WTC11 (cell line): ENCODE data around the gene ZBTB16. TPM values are rescaled to one million over a fixed set of nuclear protein-coding genes. Genes with fewer than 3 reads are reported as not detected.

Experiments used
- ATAC-seq: fragments of 200-7000 bp; cut with Tn5 transposase; 2 replicates; pipeline ENCODE4 v1.10.0; 2021; ENCODE audit warnings: mild to moderate bottlenecking, moderate library complexity
- CTCF ChIA-PET: fragments of 300-600 bp; sonication (Branson Sonifier 250); formaldehyde crosslinking; loops from one replicate; lab custom pipeline; 2021; ENCODE audit warnings: antibody characterized with exemption; lab: Charles Lee
- POLR2A ChIA-PET: fragments of 350-600 bp; sonication (Branson Sonifier 250); formaldehyde crosslinking; loops from one replicate; lab custom pipeline; 2021; ENCODE audit warnings: antibody characterized with exemption; lab: Charles Lee
- DNase-seq: peaks from one replicate; pipeline ENCODE4 v3.0.0; 2021; ENCODE audit warnings: low spot score
- H3K27ac Mint-ChIP-seq: 2 replicates; pipeline ENCODE4 v1.8.0; 2021; ENCODE audit warnings: mixed read lengths
- H3K27me3 Mint-ChIP-seq: 2 replicates; pipeline ENCODE4 v1.8.0; 2021; ENCODE audit warnings: low read depth, mild to moderate bottlenecking, moderate library complexity, mixed read lengths
- H3K36me3 Mint-ChIP-seq: 2 replicates; pipeline ENCODE4 v1.8.0; 2021; ENCODE audit warnings: mixed read lengths
- H3K4me1 Mint-ChIP-seq: 2 replicates; pipeline ENCODE4 v1.8.0; 2022; ENCODE audit warnings: mixed read lengths
- H3K4me3 Mint-ChIP-seq: 2 replicates; pipeline ENCODE4 v1.8.0; 2021; ENCODE audit warnings: mild to moderate bottlenecking, moderate library complexity, mixed read lengths
- H3K9me3 Mint-ChIP-seq: 2 replicates; pipeline ENCODE4 v1.8.0; 2021; ENCODE audit warnings: mixed read lengths
- EMX1 ChIP-seq: fragments of 250-450 bp; sonication (Bioruptor Pico); IDR thresholded peaks from 2 replicates; pipeline ENCODE4 v1.8.0; 2021; ENCODE audit warnings: mild to moderate bottlenecking
- GABPB1 ChIP-seq: sonication (generic); formaldehyde crosslinking; IDR thresholded peaks from 2 replicates; pipeline ENCODE4 v1.8.1; 2023; ENCODE audit warnings: mild to moderate bottlenecking, missing genetic modification reagents
- JAZF1 ChIP-seq: fragments of 250-450 bp; sonication (Bioruptor Pico); IDR thresholded peaks from 2 replicates; pipeline ENCODE4 v1.9.0; 2021; ENCODE audit warnings: moderate library complexity, mild to moderate bottlenecking, inconsistent platforms
- NFYB ChIP-seq: sonication (generic); formaldehyde crosslinking; conservative IDR thresholded peaks from 2 replicates; pipeline ENCODE4 v1.8.0; 2022; ENCODE audit warnings: low read depth, missing genetic modification reagents
- NR3C1 ChIP-seq: sonication (generic); formaldehyde crosslinking; conservative IDR thresholded peaks from 2 replicates; pipeline ENCODE4 v1.8.1; 2023; ENCODE audit warnings: low read depth, mild to moderate bottlenecking, missing genetic modification reagents
- RELA ChIP-seq: sonication (generic); formaldehyde crosslinking; IDR thresholded peaks from 2 replicates; pipeline ENCODE4 v1.8.1; 2022; ENCODE audit warnings: missing genetic modification reagents, mild to moderate bottlenecking, borderline replicate concordance
- ZNF317 ChIP-seq: sonication (generic); formaldehyde crosslinking; IDR thresholded peaks from 2 replicates; pipeline ENCODE4 v1.8.1; 2023; ENCODE audit warnings: low read depth, mild to moderate bottlenecking, moderate library complexity, missing genetic modification reagents, borderline replicate concordance
- ZNF423 ChIP-seq: fragments of 250-450 bp; sonication (Bioruptor Pico); IDR thresholded peaks from 2 replicates; pipeline ENCODE4 v2.1.2; 2022; ENCODE audit warnings: mild to moderate bottlenecking, moderate library complexity
- total RNA-seq: library from RNA; stranded (reverse); gene quantifications from 3 replicates; pipeline ENCODE4 v1.2.3, GENCODE V29; 2021
- TF ChIP-seq, protein P1 (sequence below): sonication (generic); formaldehyde crosslinking; conservative IDR thresholded peaks from 2 replicates; pipeline ENCODE4 v1.8.1; 2023; ENCODE audit warnings: mild to moderate bottlenecking, low read depth, missing genetic modification reagents, moderate library complexity
- TF ChIP-seq, protein P2 (sequence below): fragments of 250-450 bp; sonication (Bioruptor Pico); IDR thresholded peaks from 2 replicates; pipeline ENCODE4 v1.9.0; 2021; ENCODE audit warnings: mild to moderate bottlenecking
- TF ChIP-seq, protein P3 (sequence below): sonication (generic); formaldehyde crosslinking; IDR thresholded peaks from 2 replicates; pipeline ENCODE4 v1.8.0; 2023; ENCODE audit warnings: missing genetic modification reagents, mild to moderate bottlenecking, borderline replicate concordance
- TF ChIP-seq, protein P4 (sequence below): sonication (generic); formaldehyde crosslinking; IDR thresholded peaks from 2 replicates; pipeline ENCODE4 v1.8.1; 2023; ENCODE audit warnings: mild to moderate bottlenecking, missing genetic modification reagents, borderline replicate concordance

ZBTB16 gene
- total RNA-seq, 1 experiment from 2014 or later = 0.57 TPM

DNA sequence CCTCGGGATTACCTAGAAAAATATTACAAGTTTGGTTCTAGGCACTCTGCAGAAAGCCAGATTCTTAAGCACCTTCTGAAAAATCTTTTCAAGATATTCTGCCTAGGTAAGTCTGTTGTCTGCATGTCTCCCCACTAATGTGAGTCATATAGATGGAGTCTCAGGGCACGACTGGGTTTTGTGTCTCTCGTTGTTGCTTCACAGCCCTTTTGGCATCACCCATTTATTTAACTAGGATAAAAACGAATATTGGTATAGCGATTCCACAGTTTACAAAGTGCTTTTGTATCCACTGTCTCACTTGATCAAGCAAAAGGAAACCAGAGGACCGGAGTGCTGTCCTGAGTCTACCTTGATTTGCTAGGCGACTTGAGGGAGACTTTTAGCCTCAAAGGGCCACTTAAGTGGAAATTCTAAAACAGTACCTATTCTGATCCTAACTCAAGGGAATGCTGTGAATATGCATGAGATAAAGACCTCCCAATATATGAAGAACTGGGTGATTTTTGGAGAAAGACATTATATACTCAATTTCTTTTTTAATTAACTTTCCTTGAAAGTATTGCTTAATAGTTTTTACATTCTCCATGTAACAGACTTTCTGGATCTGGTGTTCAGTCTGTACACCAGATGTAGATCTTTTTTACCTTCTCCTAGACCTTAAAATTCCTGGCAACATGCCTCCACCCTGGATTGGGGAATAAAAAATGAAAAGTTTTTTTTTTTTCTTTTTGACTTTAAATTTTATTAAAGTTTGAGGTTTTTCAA, 237.3 kb downstream of the ZBTB16 start:
- ATAC-seq (no peak), DNase-seq (no peak)
- no peak overlapping the region for H3K27ac Mint-ChIP-seq
- H3K36me3 Mint-ChIP-seq = peaks cover 13% of the 10 kb centered on the region
- POLR2A ChIA-PET = no interaction called here
- H3K4me3 Mint-ChIP-seq = no peak overlapping the region
- CTCF ChIA-PET = interaction anchor here (0.9 kb wide), 1 partner anchor 44 kb away, joined by 3 read pairs; no protein-coding TSS in a partner anchor
- H3K4me1 Mint-ChIP-seq = no peaks in the 10 kb centered on the region
- TF ChIP-seq, protein P1, sequence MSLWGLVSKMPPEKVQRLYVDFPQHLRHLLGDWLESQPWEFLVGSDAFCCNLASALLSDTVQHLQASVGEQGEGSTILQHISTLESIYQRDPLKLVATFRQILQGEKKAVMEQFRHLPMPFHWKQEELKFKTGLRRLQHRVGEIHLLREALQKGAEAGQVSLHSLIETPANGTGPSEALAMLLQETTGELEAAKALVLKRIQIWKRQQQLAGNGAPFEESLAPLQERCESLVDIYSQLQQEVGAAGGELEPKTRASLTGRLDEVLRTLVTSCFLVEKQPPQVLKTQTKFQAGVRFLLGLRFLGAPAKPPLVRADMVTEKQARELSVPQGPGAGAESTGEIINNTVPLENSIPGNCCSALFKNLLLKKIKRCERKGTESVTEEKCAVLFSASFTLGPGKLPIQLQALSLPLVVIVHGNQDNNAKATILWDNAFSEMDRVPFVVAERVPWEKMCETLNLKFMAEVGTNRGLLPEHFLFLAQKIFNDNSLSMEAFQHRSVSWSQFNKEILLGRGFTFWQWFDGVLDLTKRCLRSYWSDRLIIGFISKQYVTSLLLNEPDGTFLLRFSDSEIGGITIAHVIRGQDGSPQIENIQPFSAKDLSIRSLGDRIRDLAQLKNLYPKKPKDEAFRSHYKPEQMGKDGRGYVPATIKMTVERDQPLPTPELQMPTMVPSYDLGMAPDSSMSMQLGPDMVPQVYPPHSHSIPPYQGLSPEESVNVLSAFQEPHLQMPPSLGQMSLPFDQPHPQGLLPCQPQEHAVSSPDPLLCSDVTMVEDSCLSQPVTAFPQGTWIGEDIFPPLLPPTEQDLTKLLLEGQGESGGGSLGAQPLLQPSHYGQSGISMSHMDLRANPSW (CRISPR knock-in tag) = no peak
- TF ChIP-seq ZNF423 = no peak
- no peak for TF ChIP-seq RELA (CRISPR knock-in tag)
- no peak for TF ChIP-seq NR3C1
- no peak for TF ChIP-seq EMX1 (CRISPR knock-in tag)
- TF ChIP-seq, protein P2, sequence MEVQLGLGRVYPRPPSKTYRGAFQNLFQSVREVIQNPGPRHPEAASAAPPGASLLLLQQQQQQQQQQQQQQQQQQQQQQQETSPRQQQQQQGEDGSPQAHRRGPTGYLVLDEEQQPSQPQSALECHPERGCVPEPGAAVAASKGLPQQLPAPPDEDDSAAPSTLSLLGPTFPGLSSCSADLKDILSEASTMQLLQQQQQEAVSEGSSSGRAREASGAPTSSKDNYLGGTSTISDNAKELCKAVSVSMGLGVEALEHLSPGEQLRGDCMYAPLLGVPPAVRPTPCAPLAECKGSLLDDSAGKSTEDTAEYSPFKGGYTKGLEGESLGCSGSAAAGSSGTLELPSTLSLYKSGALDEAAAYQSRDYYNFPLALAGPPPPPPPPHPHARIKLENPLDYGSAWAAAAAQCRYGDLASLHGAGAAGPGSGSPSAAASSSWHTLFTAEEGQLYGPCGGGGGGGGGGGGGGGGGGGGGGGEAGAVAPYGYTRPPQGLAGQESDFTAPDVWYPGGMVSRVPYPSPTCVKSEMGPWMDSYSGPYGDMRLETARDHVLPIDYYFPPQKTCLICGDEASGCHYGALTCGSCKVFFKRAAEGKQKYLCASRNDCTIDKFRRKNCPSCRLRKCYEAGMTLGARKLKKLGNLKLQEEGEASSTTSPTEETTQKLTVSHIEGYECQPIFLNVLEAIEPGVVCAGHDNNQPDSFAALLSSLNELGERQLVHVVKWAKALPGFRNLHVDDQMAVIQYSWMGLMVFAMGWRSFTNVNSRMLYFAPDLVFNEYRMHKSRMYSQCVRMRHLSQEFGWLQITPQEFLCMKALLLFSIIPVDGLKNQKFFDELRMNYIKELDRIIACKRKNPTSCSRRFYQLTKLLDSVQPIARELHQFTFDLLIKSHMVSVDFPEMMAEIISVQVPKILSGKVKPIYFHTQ (CRISPR knock-in tag) = no peak
- TF ChIP-seq JAZF1 (CRISPR knock-in tag) = no peak
- no peak for TF ChIP-seq NFYB (CRISPR knock-in tag)
- TF ChIP-seq, protein P3, sequence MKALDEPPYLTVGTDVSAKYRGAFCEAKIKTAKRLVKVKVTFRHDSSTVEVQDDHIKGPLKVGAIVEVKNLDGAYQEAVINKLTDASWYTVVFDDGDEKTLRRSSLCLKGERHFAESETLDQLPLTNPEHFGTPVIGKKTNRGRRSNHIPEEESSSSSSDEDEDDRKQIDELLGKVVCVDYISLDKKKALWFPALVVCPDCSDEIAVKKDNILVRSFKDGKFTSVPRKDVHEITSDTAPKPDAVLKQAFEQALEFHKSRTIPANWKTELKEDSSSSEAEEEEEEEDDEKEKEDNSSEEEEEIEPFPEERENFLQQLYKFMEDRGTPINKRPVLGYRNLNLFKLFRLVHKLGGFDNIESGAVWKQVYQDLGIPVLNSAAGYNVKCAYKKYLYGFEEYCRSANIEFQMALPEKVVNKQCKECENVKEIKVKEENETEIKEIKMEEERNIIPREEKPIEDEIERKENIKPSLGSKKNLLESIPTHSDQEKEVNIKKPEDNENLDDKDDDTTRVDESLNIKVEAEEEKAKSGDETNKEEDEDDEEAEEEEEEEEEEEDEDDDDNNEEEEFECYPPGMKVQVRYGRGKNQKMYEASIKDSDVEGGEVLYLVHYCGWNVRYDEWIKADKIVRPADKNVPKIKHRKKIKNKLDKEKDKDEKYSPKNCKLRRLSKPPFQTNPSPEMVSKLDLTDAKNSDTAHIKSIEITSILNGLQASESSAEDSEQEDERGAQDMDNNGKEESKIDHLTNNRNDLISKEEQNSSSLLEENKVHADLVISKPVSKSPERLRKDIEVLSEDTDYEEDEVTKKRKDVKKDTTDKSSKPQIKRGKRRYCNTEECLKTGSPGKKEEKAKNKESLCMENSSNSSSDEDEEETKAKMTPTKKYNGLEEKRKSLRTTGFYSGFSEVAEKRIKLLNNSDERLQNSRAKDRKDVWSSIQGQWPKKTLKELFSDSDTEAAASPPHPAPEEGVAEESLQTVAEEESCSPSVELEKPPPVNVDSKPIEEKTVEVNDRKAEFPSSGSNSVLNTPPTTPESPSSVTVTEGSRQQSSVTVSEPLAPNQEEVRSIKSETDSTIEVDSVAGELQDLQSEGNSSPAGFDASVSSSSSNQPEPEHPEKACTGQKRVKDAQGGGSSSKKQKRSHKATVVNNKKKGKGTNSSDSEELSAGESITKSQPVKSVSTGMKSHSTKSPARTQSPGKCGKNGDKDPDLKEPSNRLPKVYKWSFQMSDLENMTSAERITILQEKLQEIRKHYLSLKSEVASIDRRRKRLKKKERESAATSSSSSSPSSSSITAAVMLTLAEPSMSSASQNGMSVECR (CRISPR knock-in tag) = no peak
- no peak for TF ChIP-seq GABPB1 (CRISPR knock-in tag)
- TF ChIP-seq ZNF317 (CRISPR knock-in tag) = no peak
- TF ChIP-seq, protein P4, sequence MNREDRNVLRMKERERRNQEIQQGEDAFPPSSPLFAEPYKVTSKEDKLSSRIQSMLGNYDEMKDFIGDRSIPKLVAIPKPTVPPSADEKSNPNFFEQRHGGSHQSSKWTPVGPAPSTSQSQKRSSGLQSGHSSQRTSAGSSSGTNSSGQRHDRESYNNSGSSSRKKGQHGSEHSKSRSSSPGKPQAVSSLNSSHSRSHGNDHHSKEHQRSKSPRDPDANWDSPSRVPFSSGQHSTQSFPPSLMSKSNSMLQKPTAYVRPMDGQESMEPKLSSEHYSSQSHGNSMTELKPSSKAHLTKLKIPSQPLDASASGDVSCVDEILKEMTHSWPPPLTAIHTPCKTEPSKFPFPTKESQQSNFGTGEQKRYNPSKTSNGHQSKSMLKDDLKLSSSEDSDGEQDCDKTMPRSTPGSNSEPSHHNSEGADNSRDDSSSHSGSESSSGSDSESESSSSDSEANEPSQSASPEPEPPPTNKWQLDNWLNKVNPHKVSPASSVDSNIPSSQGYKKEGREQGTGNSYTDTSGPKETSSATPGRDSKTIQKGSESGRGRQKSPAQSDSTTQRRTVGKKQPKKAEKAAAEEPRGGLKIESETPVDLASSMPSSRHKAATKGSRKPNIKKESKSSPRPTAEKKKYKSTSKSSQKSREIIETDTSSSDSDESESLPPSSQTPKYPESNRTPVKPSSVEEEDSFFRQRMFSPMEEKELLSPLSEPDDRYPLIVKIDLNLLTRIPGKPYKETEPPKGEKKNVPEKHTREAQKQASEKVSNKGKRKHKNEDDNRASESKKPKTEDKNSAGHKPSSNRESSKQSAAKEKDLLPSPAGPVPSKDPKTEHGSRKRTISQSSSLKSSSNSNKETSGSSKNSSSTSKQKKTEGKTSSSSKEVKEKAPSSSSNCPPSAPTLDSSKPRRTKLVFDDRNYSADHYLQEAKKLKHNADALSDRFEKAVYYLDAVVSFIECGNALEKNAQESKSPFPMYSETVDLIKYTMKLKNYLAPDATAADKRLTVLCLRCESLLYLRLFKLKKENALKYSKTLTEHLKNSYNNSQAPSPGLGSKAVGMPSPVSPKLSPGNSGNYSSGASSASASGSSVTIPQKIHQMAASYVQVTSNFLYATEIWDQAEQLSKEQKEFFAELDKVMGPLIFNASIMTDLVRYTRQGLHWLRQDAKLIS (CRISPR knock-in tag) = no peak
- TF ChIP-seq, all 79 proteins: peak for 0
- Mint-ChIP-seq H3K9me3 (peaks cover 33% of the 10 kb centered on the region), H3K27me3 (no peaks in the 10 kb centered on the region)
